GM21825 (cell line): ENCODE data around the gene FCMR.

Experiments used
- ATAC-seq: cut with Tn5 transposase; IDR thresholded peaks from one replicate; pipeline ENCODE4 v1.9.1; 2021; ENCODE audit warnings: mild to moderate bottlenecking, moderate library complexity; ENCODE audit not compliant: unreplicated experiment

FCMR gene

GRCh38 chr1:206903687-206904086 is 18.1 kb downstream of the FCMR start:
- no peak for ATAC-seq

- no peak for ATAC-seq
These were observed 19.0 kb downstream of the FCMR start for GRCh38 chr1:206902702-206903101.

DNA sequence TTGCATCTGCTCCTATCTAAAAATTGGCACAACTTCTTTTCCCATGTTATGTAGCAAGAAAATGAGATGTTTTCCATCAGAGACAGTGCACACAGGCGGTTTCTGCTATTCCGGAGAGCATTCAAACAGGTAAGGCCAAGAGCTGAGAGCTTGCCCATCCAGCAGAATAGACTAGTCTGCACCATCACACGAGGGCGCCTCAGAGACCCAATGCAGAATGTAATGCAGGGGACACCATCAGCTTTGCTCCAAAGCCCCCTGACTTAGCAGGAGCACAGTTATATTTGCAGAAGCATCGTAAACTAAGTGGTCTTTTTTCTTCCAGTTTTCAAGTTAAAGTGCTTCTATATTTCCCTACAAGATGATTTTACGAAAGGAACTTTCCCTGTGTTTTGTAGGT is 19.8 kb downstream of the FCMR start:
- ATAC-seq = no peak

GRCh38 chr1:206900149-206900548 is 21.6 kb downstream of the FCMR start:
- no peak for ATAC-seq

- ATAC-seq = no peak
These were observed 22.0 kb downstream of the FCMR start for GRCh38 chr1:206899717-206900116.

GRCh38 chr1:206898915-206899431 is 22.8 kb downstream of the FCMR start:
- ATAC-seq = no peak

DNA sequence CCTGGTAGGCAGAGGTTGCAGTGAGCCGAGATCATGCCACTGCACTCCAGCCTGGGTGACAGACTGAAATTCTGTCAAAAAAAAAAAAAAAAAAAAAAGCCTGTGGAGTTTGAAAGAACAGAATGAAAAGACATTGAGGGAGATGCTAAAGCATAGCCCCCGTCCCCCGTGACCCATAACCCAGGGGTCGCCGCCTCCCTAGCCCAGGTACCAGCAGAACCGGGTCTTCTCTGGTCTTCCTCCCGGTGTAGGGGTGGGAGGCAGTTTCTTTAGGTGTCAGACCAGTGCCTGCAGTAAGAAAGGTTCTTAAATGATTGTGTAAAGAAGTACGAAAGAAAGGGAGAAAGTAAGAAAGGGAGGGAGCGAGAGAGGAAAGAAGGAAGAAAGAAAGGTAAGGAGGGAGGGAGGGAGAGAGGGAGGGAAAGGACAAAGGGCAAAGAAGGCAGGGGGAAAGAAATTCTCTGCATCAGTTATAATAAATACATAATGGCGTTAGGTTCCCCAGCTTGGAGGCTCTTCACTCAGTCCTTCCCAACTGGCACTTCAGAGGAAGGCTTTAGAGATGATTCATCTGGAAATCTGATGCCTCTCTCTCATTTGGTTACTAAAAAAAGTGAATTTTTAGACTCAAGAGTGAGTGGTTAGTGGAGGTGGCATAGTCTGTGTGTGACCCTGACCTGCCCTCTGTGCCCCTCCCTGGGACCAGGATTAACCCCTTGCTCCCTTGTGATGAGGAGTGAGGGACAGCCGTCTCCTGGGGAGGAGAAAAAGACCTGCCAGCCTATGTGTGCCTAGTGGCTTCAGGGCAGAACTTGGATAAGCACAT is 23.4 kb downstream of the FCMR start:
- ATAC-seq = no peak

DNA sequence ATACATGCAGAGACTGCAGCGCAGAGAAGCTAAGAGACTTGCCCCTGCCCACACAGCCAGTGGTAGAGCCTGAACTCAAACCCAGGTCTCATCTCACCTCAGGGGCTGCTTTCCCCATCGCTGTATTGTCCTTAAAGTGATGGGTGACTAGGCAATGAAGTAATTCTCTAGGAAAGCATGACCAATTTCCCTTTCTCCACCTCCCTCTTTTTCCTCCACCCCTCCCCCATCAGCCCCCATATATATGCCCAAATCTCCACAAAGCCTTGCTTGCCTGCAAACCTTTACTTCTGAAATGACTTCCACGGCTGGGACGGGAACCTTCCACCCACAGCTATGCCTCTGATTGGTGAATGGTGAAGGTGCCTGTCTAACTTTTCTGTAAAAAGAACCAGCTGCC is 24.6 kb downstream of the FCMR start, which contains the start of gene IL24:
IL24 (plus strand) TSS at position 269 of the 400 bp plus-strand sequence. CDS start 390 bp downstream, outside the sequence.
- no peak for ATAC-seq

DNA sequence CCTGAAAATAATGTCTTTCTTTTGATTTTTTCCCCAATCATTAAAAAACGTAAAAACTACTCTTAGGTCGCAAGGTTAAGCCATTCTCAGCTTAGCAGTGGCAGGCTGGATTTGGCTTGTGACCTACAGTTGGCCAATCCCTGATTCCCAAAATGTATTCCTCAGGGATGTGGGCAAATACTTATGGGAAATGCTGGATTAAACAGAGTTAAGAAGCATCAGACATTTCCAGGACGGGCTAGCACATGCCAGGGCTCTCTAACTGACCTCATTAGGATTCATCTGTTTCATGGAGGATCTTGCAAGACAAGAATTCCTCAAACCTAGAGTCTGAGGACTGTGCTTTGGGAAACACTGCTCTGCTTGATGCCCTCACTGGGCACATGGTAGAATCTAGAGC is 25.5 kb downstream of the FCMR start:
- ATAC-seq = no peak

DNA sequence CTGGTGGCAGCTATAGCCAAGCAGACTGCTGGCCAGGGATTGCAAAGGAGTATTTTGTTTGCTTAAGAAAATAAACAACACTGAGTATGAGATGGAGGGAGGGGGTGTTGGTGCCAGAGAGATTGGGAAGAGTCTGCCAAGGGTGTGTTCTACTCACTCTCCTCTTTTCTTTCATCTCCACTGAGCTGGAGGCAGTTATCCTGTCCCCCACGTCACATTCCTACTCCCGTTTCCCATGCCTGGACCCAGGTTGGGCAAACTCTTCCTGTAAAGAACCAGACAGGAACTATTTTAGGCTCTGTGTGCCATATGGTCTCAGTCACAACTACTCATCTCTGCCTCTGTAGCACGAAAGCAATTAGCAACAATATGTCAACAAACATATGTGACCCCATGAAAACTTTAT is 25.9 kb downstream of the FCMR start:
- no peak for ATAC-seq

GRCh38 chr1:206895325-206895724 is 26.4 kb downstream of the FCMR start:
- ATAC-seq = no peak

GRCh38 chr1:206893380-206893779 is 28.4 kb downstream of the FCMR start:
- ATAC-seq = no peak

- no peak for ATAC-seq
These were observed 29.3 kb downstream of the FCMR start for GRCh38 chr1:206892351-206892984.

DNA sequence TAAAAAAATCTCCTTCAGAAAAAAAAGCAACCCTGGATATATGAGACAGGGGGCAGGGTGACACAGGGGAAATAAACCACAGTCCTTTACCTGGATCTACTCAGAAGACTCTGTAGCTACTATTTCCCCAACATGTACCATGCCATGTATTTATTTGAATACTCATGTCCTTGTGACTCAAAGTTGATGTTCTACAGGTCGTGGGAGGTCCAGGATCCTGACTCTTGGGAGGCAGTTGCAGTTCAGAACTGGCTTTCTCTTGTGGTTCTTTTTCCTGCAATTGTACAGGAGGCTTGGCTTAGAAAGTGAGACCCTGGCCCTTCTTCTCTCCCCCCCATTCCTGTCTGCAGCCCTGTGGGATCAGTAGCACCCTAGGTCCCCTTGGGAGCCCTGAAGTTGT is 30.3 kb downstream of the FCMR start:
- ATAC-seq = no peak

DNA sequence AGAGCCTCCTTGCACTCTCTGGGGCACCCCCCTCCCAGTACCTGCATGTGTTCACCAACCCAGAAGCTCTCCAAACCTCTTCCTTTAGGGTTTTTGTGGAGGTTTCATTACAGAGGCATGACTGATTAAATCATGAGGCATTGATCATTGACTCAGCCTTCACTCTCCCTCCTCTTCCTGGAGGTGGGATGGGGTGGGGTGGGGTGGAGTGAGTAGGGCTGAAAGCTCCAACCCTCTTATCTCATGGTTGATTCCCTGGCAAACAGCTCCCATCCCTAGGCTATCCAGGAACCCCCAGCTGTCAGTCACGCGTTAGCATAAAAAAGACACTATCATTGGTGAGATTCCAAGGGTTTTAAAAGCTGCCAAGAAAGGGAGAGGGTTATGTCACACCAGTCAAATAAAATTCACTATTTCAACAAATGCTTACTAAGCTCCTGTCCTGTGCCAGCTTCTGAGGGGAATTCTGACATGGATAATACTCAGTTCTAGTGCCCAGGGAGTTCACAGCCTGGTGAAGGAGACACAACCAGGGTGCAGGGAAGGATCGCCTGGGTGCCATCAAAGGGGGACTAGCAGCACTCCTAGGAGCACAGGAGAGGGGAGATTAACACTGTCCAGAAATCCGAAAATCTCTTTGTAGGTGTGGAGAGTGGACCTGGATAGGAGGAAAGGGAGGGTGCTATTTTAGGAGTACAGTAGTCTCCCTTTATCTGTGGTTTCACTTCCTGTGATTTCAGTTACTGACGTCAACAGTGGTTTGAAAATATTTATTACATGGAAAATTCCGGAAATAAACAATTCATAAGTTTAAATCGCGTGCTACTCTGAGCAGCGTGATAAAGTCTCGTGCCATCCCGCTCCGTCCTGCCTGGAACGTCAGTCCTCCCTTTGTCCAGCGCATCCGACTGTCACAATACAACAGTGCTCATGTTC is 31.3 kb downstream of the FCMR start:
- no peak for ATAC-seq

GRCh38 chr1:206887701-206888100 is 34.0 kb downstream of the FCMR start:
- no peak for ATAC-seq

GRCh38 chr1:206886831-206887230 is 34.9 kb downstream of the FCMR start:
- ATAC-seq = no peak

DNA sequence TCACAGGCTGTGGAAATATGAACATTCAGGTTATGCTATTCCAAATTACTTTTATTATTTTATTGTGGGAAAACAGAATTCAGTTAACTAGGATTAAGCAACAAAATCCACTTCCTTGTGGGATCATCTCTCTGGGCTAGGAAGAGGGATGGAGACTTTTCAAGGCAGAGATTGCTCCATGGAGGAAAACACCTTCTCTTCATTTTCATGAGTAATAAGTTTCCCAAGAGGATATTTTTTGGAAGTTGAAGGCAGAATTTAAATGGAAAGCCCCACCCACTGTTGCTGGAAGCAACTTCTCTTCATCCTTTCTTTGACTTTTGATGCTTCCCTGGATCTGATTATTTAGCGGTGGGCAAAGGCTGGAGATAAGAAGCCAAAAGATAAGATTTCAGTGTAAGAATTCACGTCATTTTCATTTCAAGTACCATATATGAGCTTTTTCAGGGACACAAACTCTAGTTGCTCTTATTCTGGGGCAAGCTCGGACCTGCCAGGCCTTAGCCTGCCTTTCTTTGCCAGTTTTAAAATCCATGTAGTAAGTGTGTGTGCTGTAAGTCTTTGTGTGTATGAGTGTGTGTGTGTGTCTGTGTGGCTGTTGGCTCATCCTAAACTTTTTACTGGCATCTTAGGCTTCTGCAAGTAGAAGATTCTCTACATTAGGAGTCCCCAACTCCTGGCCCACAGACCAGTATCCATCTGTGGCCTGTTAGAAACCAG is 36.2 kb downstream of the FCMR start:
- ATAC-seq = no peak

GRCh38 chr1:206883876-206884275 is 37.9 kb downstream of the FCMR start:
- no peak for ATAC-seq

- ATAC-seq = no peak
These were observed 38.6 kb downstream of the FCMR start for GRCh38 chr1:206883160-206883559.
